ENCODE results near the gene TTLL12.

DNA sequence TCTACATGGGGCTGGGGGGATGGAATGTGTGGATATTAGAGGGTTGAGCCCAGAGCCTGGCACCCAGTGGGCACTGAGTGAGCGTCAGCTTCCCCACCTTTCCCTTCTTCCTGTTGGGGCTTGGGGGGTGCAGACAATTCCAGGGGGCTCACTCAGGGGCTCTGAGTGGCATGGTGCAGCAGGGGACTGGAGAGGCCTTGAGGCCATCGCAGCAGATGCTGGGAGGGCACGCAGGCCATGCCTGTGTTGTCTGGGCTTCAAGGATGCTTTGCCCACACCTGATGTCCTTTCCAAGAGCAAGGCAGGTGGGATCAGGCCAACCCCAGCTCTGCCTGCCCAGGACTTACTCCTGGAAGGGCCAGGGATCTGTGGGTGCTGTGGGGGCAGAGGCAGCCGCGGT, 11.2 kb upstream of the TTLL12 start:
- TF ChIP-seq, protein P1, sequence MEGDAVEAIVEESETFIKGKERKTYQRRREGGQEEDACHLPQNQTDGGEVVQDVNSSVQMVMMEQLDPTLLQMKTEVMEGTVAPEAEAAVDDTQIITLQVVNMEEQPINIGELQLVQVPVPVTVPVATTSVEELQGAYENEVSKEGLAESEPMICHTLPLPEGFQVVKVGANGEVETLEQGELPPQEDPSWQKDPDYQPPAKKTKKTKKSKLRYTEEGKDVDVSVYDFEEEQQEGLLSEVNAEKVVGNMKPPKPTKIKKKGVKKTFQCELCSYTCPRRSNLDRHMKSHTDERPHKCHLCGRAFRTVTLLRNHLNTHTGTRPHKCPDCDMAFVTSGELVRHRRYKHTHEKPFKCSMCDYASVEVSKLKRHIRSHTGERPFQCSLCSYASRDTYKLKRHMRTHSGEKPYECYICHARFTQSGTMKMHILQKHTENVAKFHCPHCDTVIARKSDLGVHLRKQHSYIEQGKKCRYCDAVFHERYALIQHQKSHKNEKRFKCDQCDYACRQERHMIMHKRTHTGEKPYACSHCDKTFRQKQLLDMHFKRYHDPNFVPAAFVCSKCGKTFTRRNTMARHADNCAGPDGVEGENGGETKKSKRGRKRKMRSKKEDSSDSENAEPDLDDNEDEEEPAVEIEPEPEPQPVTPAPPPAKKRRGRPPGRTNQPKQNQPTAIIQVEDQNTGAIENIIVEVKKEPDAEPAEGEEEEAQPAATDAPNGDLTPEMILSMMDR (optimal IDR thresholded peaks at IDR 0.05 in 1 of 3, IDR thresholded peaks at IDR 0.05 in 1 of 3, conservative IDR thresholded peaks at IDR 0.05 in 1 of 3; ENCODE audit: extremely low read depth in 1 of 3, insufficient read depth in 2 of 3, low read length in 3 of 3): no peak
- TF ChIP-seq EZH2 (IDR thresholded peaks at IDR 0.05; ENCODE audit: low read length): no peak

All from keratinocyte (primary cell).